Measurements from ENCODE around the gene ID1. TPM values are rescaled to one million over a fixed set of nuclear protein-coding genes. Genes with fewer than 3 reads are reported as not detected.

The ID1 gene
- total RNA-seq, 1 experiment from 2014 or later, result 88.8 TPM

DNA sequence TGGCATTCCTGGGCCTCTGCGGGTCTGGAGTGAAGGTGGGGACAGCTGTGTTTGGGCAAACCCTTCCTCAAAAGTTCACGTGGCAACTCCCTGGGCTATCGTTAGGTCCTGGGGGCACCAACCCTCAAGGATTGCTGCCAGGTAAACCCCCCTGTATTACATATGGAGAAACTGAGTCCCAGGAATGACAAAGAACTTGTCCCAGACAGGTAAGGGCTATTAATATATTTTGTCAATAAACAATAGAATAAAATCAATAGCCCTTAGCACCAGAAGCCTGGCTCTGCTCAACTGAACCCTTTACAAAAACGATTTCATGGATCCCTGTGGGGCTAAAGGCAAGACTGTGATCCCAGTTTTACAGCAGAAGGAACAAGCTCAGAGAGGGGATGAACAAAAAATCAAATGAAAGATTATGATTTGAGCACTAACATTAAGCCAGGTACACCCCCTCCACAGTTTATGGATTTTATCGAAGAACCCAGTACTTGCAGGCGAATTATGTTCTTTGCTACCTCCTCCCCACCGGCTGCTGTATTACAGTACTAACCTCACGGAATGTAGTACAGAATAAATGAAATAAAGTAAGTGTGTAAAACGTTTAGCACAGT is 2.7 kb downstream of the ID1 start:
- DNase-seq (ENCODE audit: low spot score) (no peak), ATAC-seq (no peak)
- Mint-ChIP-seq H3K27ac (peak overlapping the region; percentile 99), H3K9me3 (no peaks in the 10 kb centered on the region), H3K4me3 (peak overlapping the region; percentile 96), H3K36me3 (peaks cover 8% of the 10 kb centered on the region), H3K27me3 (ENCODE audit: low read depth) (peaks cover 2% of the 10 kb centered on the region; the same call in 1 of the 2 replicates), H3K4me1 (peaks cover 47% of the 10 kb centered on the region)
- ChIA-PET POLR2A (interaction anchor here (0.5 to 6.4 kb wide), 13 partner anchors 11 to 304 kb away, joined by 3 to 73 read pairs (median 6); no protein-coding TSS in a partner anchor), CTCF (interaction anchor here (0.6 to 17.0 kb wide), 10 partner anchors 11 to 116 kb away, joined by 3 to 927 read pairs (median 4); no protein-coding TSS in a partner anchor)
- TF ChIP-seq PRRX2 (CRISPR knock-in tag; IDR thresholded peaks at IDR 0.05), result no peak
- TF ChIP-seq, protein P1, sequence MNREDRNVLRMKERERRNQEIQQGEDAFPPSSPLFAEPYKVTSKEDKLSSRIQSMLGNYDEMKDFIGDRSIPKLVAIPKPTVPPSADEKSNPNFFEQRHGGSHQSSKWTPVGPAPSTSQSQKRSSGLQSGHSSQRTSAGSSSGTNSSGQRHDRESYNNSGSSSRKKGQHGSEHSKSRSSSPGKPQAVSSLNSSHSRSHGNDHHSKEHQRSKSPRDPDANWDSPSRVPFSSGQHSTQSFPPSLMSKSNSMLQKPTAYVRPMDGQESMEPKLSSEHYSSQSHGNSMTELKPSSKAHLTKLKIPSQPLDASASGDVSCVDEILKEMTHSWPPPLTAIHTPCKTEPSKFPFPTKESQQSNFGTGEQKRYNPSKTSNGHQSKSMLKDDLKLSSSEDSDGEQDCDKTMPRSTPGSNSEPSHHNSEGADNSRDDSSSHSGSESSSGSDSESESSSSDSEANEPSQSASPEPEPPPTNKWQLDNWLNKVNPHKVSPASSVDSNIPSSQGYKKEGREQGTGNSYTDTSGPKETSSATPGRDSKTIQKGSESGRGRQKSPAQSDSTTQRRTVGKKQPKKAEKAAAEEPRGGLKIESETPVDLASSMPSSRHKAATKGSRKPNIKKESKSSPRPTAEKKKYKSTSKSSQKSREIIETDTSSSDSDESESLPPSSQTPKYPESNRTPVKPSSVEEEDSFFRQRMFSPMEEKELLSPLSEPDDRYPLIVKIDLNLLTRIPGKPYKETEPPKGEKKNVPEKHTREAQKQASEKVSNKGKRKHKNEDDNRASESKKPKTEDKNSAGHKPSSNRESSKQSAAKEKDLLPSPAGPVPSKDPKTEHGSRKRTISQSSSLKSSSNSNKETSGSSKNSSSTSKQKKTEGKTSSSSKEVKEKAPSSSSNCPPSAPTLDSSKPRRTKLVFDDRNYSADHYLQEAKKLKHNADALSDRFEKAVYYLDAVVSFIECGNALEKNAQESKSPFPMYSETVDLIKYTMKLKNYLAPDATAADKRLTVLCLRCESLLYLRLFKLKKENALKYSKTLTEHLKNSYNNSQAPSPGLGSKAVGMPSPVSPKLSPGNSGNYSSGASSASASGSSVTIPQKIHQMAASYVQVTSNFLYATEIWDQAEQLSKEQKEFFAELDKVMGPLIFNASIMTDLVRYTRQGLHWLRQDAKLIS (CRISPR knock-in tag; IDR thresholded peaks at IDR 0.05; ENCODE audit: borderline replicate concordance), result no peak
- no peak for TF ChIP-seq SMAD4 (CRISPR knock-in tag; IDR thresholded peaks at IDR 0.05)
- TF ChIP-seq, protein P2, sequence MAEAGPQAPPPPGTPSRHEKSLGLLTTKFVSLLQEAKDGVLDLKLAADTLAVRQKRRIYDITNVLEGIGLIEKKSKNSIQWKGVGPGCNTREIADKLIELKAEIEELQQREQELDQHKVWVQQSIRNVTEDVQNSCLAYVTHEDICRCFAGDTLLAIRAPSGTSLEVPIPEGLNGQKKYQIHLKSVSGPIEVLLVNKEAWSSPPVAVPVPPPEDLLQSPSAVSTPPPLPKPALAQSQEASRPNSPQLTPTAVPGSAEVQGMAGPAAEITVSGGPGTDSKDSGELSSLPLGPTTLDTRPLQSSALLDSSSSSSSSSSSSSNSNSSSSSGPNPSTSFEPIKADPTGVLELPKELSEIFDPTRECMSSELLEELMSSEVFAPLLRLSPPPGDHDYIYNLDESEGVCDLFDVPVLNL (CRISPR knock-in tag; IDR thresholded peaks at IDR 0.05; ENCODE audit: borderline replicate concordance, low read depth), result no peak
- no peak for TF ChIP-seq GRHL2 (CRISPR knock-in tag; IDR thresholded peaks at IDR 0.05; ENCODE audit: insufficient replicate concordance, severe bottlenecking)
- TF ChIP-seq ZNF512 (CRISPR knock-in tag; IDR thresholded peaks at IDR 0.05; ENCODE audit: borderline replicate concordance), result no peak
- TF ChIP-seq, protein P3, sequence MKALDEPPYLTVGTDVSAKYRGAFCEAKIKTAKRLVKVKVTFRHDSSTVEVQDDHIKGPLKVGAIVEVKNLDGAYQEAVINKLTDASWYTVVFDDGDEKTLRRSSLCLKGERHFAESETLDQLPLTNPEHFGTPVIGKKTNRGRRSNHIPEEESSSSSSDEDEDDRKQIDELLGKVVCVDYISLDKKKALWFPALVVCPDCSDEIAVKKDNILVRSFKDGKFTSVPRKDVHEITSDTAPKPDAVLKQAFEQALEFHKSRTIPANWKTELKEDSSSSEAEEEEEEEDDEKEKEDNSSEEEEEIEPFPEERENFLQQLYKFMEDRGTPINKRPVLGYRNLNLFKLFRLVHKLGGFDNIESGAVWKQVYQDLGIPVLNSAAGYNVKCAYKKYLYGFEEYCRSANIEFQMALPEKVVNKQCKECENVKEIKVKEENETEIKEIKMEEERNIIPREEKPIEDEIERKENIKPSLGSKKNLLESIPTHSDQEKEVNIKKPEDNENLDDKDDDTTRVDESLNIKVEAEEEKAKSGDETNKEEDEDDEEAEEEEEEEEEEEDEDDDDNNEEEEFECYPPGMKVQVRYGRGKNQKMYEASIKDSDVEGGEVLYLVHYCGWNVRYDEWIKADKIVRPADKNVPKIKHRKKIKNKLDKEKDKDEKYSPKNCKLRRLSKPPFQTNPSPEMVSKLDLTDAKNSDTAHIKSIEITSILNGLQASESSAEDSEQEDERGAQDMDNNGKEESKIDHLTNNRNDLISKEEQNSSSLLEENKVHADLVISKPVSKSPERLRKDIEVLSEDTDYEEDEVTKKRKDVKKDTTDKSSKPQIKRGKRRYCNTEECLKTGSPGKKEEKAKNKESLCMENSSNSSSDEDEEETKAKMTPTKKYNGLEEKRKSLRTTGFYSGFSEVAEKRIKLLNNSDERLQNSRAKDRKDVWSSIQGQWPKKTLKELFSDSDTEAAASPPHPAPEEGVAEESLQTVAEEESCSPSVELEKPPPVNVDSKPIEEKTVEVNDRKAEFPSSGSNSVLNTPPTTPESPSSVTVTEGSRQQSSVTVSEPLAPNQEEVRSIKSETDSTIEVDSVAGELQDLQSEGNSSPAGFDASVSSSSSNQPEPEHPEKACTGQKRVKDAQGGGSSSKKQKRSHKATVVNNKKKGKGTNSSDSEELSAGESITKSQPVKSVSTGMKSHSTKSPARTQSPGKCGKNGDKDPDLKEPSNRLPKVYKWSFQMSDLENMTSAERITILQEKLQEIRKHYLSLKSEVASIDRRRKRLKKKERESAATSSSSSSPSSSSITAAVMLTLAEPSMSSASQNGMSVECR (CRISPR knock-in tag; IDR thresholded peaks at IDR 0.05; ENCODE audit: borderline replicate concordance), result no peak
- TF ChIP-seq MYBL2 (CRISPR knock-in tag; IDR thresholded peaks at IDR 0.05), result no peak
- no peak for TF ChIP-seq JAZF1 (CRISPR knock-in tag; IDR thresholded peaks at IDR 0.05)
- TF ChIP-seq, protein P4, sequence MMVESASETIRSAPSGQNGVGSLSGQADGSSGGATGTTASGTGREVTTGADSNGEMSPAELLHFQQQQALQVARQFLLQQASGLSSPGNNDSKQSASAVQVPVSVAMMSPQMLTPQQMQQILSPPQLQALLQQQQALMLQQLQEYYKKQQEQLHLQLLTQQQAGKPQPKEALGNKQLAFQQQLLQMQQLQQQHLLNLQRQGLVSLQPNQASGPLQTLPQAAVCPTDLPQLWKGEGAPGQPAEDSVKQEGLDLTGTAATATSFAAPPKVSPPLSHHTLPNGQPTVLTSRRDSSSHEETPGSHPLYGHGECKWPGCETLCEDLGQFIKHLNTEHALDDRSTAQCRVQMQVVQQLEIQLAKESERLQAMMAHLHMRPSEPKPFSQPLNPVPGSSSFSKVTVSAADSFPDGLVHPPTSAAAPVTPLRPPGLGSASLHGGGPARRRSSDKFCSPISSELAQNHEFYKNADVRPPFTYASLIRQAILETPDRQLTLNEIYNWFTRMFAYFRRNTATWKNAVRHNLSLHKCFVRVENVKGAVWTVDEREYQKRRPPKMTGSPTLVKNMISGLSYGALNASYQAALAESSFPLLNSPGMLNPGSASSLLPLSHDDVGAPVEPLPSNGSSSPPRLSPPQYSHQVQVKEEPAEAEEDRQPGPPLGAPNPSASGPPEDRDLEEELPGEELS (CRISPR knock-in tag; IDR thresholded peaks at IDR 0.05), result no peak
- no peak for TF ChIP-seq CREB1 (CRISPR knock-in tag; IDR thresholded peaks at IDR 0.05)
- TF ChIP-seq ZNF263 (CRISPR knock-in tag; IDR thresholded peaks at IDR 0.05; ENCODE audit: low read depth), result no peak
- no peak for TF ChIP-seq TEAD4 (CRISPR knock-in tag; IDR thresholded peaks at IDR 0.05)
- TF ChIP-seq, protein P5, sequence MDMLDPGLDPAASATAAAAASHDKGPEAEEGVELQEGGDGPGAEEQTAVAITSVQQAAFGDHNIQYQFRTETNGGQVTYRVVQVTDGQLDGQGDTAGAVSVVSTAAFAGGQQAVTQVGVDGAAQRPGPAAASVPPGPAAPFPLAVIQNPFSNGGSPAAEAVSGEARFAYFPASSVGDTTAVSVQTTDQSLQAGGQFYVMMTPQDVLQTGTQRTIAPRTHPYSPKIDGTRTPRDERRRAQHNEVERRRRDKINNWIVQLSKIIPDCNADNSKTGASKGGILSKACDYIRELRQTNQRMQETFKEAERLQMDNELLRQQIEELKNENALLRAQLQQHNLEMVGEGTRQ (CRISPR knock-in tag; IDR thresholded peaks at IDR 0.05), result no peak
- TF ChIP-seq SP1 (CRISPR knock-in tag; conservative IDR thresholded peaks at IDR 0.05), result no peak
- TF ChIP-seq ATF1 (CRISPR knock-in tag; IDR thresholded peaks at IDR 0.05), result no peak
- TF ChIP-seq NFATC4 (CRISPR knock-in tag; IDR thresholded peaks at IDR 0.05), result no peak

Measured in WTC11 (cell line).